ENCODE measurements around the gene KRT13. TPM values are rescaled to one million over a fixed set of nuclear protein-coding genes. Genes with fewer than 3 reads are reported as not detected.

Gene KRT13
- total and polyA plus RNA-seq, 2 donors (not counting 1 experiment from before 2014, with no cell fraction given), result not detected

DNA sequence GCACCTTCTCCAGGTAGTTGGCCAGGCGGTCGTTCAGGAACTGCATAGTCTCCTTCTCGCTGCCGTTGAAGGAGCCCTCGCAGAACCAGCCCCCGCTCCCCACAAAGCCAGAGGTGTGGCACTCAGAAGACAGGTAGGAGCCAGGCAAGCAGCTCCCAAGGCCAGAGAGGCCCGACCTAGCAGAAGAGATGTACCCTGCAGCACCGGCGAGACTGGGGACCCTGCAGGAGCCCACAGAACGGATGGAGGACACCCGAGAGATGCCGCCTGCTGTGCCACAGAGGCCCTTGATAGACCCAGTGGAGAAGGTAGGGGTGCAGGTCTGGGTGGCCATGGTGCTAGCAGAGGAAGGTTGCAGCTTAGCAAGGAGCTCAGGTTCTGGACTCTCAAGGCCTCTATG is 15.9 kb downstream of the KRT13 start, which contains the start of gene KRT36:
KRT36 (minus strand) TSS at position 380 of the 400 bp plus-strand sequence; CDS start at position 334, 46 bp downstream.
- no peak within 1 kb of the TSS for H3K27ac ChIP-seq (ENCODE audit: insufficient read depth, low read length)
- no peaks in the 10 kb centered on the region for H3K79me2 ChIP-seq (ENCODE audit: control insufficient read depth, insufficient read depth, low read length)
- no peaks in the 10 kb centered on the region for H4K20me1 ChIP-seq (ENCODE audit: control insufficient read depth, extremely low read depth, insufficient read depth, low read length)
- no peak within 1 kb of the TSS for H3K4me3 ChIP-seq (replicated peaks in 1 of 4; ENCODE audit: control extremely low read depth in 1 of 4, insufficient read depth in 1 of 4, low read depth in 3 of 4, low read length in 4 of 4)
- no peaks in the 10 kb centered on the region for H3K27me3 ChIP-seq (ENCODE audit: control insufficient read depth, insufficient read depth, low read length)
- no peak within 1 kb of the TSS for H3K9ac ChIP-seq (ENCODE audit: insufficient read depth, low read length)
- H3K36me3 ChIP-seq (ENCODE audit: control insufficient read depth, insufficient read depth, low read length), result no peaks in the 10 kb centered on the region
- TF ChIP-seq EZH2 (IDR thresholded peaks at IDR 0.05; ENCODE audit: low read length, missing control alignments), result no peak
- TF ChIP-seq, protein P1, sequence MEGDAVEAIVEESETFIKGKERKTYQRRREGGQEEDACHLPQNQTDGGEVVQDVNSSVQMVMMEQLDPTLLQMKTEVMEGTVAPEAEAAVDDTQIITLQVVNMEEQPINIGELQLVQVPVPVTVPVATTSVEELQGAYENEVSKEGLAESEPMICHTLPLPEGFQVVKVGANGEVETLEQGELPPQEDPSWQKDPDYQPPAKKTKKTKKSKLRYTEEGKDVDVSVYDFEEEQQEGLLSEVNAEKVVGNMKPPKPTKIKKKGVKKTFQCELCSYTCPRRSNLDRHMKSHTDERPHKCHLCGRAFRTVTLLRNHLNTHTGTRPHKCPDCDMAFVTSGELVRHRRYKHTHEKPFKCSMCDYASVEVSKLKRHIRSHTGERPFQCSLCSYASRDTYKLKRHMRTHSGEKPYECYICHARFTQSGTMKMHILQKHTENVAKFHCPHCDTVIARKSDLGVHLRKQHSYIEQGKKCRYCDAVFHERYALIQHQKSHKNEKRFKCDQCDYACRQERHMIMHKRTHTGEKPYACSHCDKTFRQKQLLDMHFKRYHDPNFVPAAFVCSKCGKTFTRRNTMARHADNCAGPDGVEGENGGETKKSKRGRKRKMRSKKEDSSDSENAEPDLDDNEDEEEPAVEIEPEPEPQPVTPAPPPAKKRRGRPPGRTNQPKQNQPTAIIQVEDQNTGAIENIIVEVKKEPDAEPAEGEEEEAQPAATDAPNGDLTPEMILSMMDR (conservative IDR thresholded peaks at IDR 0.05 in 1 of 2, IDR thresholded peaks at IDR 0.05 in 1 of 2; ENCODE audit: low read depth in 1 of 2, low read length in 2 of 2), result no peak
- no peaks in the 10 kb centered on the region for H3K9me3 ChIP-seq (ENCODE audit: control insufficient read depth, insufficient read depth, low read depth, low read length)
- H3K4me1 ChIP-seq (ENCODE audit: control insufficient read depth, extremely low read depth, insufficient read depth, low read length), result peaks cover 7% of the 10 kb centered on the region
- H2AFZ ChIP-seq (ENCODE audit: low read length), result no peak within 1 kb of the TSS
- no peak for DNase-seq (ENCODE audit: low read depth in 2 of 2)
- H3K4me2 ChIP-seq (ENCODE audit: extremely low read depth, insufficient read depth, low read length), result no peak within 1 kb of the TSS

DNA sequence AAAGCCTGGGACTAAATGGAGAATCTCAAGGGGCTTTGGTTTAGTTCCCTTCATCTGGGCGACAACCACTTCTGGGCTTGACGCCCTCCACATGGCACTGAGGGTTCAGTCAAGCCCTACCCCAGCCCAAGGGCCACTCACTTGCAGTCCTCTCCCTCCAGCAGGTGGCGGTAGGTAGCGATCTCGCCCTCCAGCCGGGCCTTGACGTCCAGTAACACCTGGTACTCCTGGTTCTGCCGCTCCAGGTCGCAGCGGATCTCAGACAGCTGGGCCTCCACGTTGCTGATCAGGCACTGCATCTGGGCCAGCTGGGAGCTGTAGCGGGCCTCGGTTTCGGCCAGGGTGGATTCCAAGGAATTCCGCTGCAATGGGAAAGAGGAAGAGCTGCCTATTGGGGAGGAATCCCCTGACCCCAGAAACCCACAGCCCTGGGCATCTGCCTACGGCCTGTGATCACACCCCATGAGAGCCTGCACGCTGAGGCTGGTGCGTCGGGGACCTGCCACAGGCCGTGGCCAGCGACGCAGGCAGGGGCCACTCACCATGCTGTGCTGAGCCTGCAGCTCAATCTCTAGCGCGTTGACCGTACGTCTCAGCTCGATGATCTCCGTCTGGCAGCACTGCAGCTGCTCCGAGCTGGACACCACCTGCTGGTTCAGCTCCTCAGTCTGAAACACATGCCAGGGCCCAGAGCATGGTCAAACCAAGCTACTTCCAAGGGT is 18.4 kb downstream of the KRT13 start:
- no peak overlapping the region for H3K4me3 ChIP-seq (replicated peaks in 1 of 4; ENCODE audit: control extremely low read depth in 1 of 4, insufficient read depth in 1 of 4, low read depth in 3 of 4, low read length in 4 of 4)
- H3K4me2 ChIP-seq (ENCODE audit: extremely low read depth, insufficient read depth, low read length), result no peak overlapping the region
- no peak overlapping the region for H3K27ac ChIP-seq (ENCODE audit: insufficient read depth, low read length)
- DNase-seq (ENCODE audit: low read depth in 2 of 2), result no peak
- H4K20me1 ChIP-seq (ENCODE audit: control insufficient read depth, extremely low read depth, insufficient read depth, low read length), result no peaks in the 10 kb centered on the region
- no peaks in the 10 kb centered on the region for H3K27me3 ChIP-seq (ENCODE audit: control insufficient read depth, insufficient read depth, low read length)
- H3K9me3 ChIP-seq (ENCODE audit: control insufficient read depth, insufficient read depth, low read depth, low read length), result no peaks in the 10 kb centered on the region
- no peaks in the 10 kb centered on the region for H3K4me1 ChIP-seq (ENCODE audit: control insufficient read depth, extremely low read depth, insufficient read depth, low read length)
- H3K9ac ChIP-seq (ENCODE audit: insufficient read depth, low read length), result no peak overlapping the region
- TF ChIP-seq, protein P1 (conservative IDR thresholded peaks at IDR 0.05 in 1 of 2, IDR thresholded peaks at IDR 0.05 in 1 of 2; ENCODE audit: low read depth in 1 of 2, low read length in 2 of 2), result peak in 1 of 2 donors; percentile 50
- no peak for TF ChIP-seq EZH2 (IDR thresholded peaks at IDR 0.05; ENCODE audit: low read length, missing control alignments)
- no peaks in the 10 kb centered on the region for H3K36me3 ChIP-seq (ENCODE audit: control insufficient read depth, insufficient read depth, low read length)
- no peaks in the 10 kb centered on the region for H3K79me2 ChIP-seq (ENCODE audit: control insufficient read depth, insufficient read depth, low read length)
- H2AFZ ChIP-seq (ENCODE audit: low read length), result no peak overlapping the region

DNA sequence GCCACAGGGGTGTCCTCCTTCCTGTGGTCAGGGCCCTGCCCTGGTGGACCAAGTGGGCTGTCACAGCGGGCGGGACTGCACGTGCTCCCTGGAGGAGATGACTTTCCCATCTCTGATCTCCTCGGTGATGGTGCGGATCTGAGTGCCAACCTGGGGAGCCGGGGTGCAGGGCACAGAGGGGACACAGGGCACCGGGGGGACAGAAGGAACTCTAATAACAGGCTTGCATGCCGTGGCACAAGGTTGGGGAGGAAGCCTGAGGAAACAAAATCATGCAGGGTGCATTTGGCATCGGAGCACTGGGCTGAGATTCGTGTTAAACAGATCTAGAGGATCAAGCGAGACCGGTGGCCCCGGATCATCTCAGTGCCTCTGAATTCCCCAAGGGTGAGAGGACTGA is 19.1 kb downstream of the KRT13 start:
- Histone ChIP-seq H3K9me3 (ENCODE audit: control insufficient read depth, insufficient read depth, low read depth, low read length) (no peaks in the 10 kb centered on the region), H3K36me3 (ENCODE audit: control insufficient read depth, insufficient read depth, low read length) (no peaks in the 10 kb centered on the region), H2AFZ (ENCODE audit: low read length) (no peak overlapping the region), H3K4me2 (ENCODE audit: extremely low read depth, insufficient read depth, low read length) (no peak overlapping the region), H3K9ac (ENCODE audit: insufficient read depth, low read length) (no peak overlapping the region), H3K4me3 (replicated peaks in 1 of 4; ENCODE audit: control extremely low read depth in 1 of 4, insufficient read depth in 1 of 4, low read depth in 3 of 4, low read length in 4 of 4) (no peak overlapping the region), H3K79me2 (ENCODE audit: control insufficient read depth, insufficient read depth, low read length) (no peaks in the 10 kb centered on the region), H3K27me3 (ENCODE audit: control insufficient read depth, insufficient read depth, low read length) (peaks cover 3% of the 10 kb centered on the region), H4K20me1 (ENCODE audit: control insufficient read depth, extremely low read depth, insufficient read depth, low read length) (no peaks in the 10 kb centered on the region), H3K4me1 (ENCODE audit: control insufficient read depth, extremely low read depth, insufficient read depth, low read length) (no peaks in the 10 kb centered on the region), H3K27ac (ENCODE audit: insufficient read depth, low read length) (no peak overlapping the region)
- DNase-seq (ENCODE audit: low read depth in 2 of 2), result no peak
- TF ChIP-seq, protein P1 (conservative IDR thresholded peaks at IDR 0.05 in 1 of 2, IDR thresholded peaks at IDR 0.05 in 1 of 2; ENCODE audit: low read depth in 1 of 2, low read length in 2 of 2), result no peak
- no peak for TF ChIP-seq EZH2 (IDR thresholded peaks at IDR 0.05; ENCODE audit: low read length, missing control alignments)

Measured in fibroblast of lung (primary cell).